Heart right ventricle (tissue), 16 donors: ENCODE data around the gene IQSEC1. TPM values are rescaled to one million over a fixed set of nuclear protein-coding genes. Genes with fewer than 3 reads are reported as not detected.

Experiments used
- ATAC-seq, 8 donors: fragments of 200-7000 bp; cut with Tn5 transposase; one replicate each; pipeline ENCODE4 v1.9.1; 2020; ENCODE audit warnings: mild to moderate bottlenecking in 8 of 8, moderate library complexity in 8 of 8, moderate number of reproducible peaks in 1 of 8
- DNase-seq, 2 donors: peaks; one replicate each; pipeline ENCODE4 v3.0.0-alpha.2; 2020
- H3K27ac ChIP-seq, 10 donors: fragments of 200-600 bp; sonication (generic) in 2 of 10; one replicate each; pipeline versions ENCODE4 v1.5.0 to v1.8.0; 2020 to 2022; ENCODE audit warnings: mild to moderate bottlenecking in 3 of 10
- H3K27me3 ChIP-seq, 7 donors: fragments of 200-600 bp; one replicate each; pipeline ENCODE4 v1.8.0; 2021 to 2022; ENCODE audit warnings: mild to moderate bottlenecking in 2 of 7
- H3K36me3 ChIP-seq, 9 donors: fragments of 200-600 bp; sonication (generic) in 1 of 9; one replicate each; pipeline versions ENCODE4 v1.5.0 to v1.8.0; 2020 to 2022; ENCODE audit warnings: mild to moderate bottlenecking in 2 of 9
- H3K4me1 ChIP-seq, 9 donors: fragments of 200-600 bp; sonication (generic) in 1 of 9; one replicate each; pipeline versions ENCODE4 v1.5.0 to v1.8.0; 2020 to 2022; ENCODE audit warnings: mild to moderate bottlenecking in 4 of 9
- H3K4me3 ChIP-seq, 10 donors: fragments of 200-600 bp; sonication (generic) in 2 of 10; one replicate each; pipeline versions ENCODE4 v1.5.0 to v1.8.0; 2020 to 2022; ENCODE audit warnings: mild to moderate bottlenecking in 7 of 10, moderate library complexity in 2 of 10
- H3K9me3 ChIP-seq, 11 donors: fragments of 200-600 bp in 10 of 11; sonication (generic) in 2 of 11; one replicate each; pipeline versions ENCODE4 v1.5.0 to v1.8.0; 2013 to 2022; ENCODE audit warnings: mild to moderate bottlenecking in 2 of 11, control low read depth in 1 of 11, moderate library complexity in 1 of 11
- WGBS, 2 donors: extraction: QIAGEN DNeasy Blood & Tissue Kit; methylation state at CpG; one replicate each; pipeline ENCODE4 v1.1.7; 2013; ENCODE audit warnings: inconsistent platforms in 1 of 2; 5-methylcytosine and 5-hydroxymethylcytosine counted together
- intact Hi-C, 10 donors: fragments of 100-400 bp; cut with DNase I; formaldehyde crosslinking; loops; one replicate each; pipeline versions ENCODE4 v1.11.1 to v1.14.2; 2022
- polyA plus RNA-seq, 2 donors: library from polyadenylated mRNA; stranded (reverse); fragments of 200-250 nt; gene quantifications; one replicate each; pipeline ENCODE4 v1.2.3, GENCODE V29; 2013
- total RNA-seq, 10 donors: library from RNA; stranded (reverse); fragmentation: NEBNext Ultra II Directional in 3 of 10; extraction: Animal tissue kit (Norgen Biotek cat#: 25700) in 3 of 10; gene quantifications; one replicate each; pipeline versions ENCODE4 v1.2.1 to v1.2.4, GENCODE V29; 2021 to 2023
- TF ChIP-seq, protein P1 (sequence below), 9 donors: fragments of 200-600 bp; sonication (generic) in 2 of 9; IDR thresholded peaks; one replicate each; pipeline versions ENCODE4 v1.5.0 to v1.8.0; 2021 to 2022; ENCODE audit warnings: antibody characterized with exemption in 9 of 9, mild to moderate bottlenecking in 5 of 9, moderate library complexity in 1 of 9
- donor health status: Arrhythmogenic right ventricular cardiomyopathy.
- donor health status: ischemic (EF 13 %, LVEDD 7.1; RV severe dilation, severe dysfunction).
- donor health status: healthy with polysubstance abuse.
- donor health status: DM: no; HTN: yes; CAD: no.
- donor health status: DM: no; HTN: no; CAD: no.
- donor health status: ischemic (EF 25% LVEDD 6.9; RV normal size, moderate dysfunction).
- donor health status: ischemic (EF 25% LVEDD 5.7; RV mildly dilated, moderate dysfunction).
- donor health status: healthy.
- donor health status: DM: yes; HTN: yes; CAD: no.
- donor health status: Ischemic cardiomyopathy.
- donor health status: ischemic (EF 35%, LVEDD 5.7; RV mildly dilated, moderate dysfunction).
- donor health status: nonischemic (EF 11% LVEDD 7.7; RV severe dilation, severe dysfunction).
- donor health status: DM: yes; HTN: yes; CAD: no.
- donor health status: PGD.
- donor health status: ischemic (EF 29% LVEDD 5.4; RV normal size, mild dysfunction).
- donor health status: nonischemic (EF 23%, LVEDD 6.1; RV moderate dilation, normal function).

IQSEC1 gene
- total and polyA plus RNA-seq, 12 donors: 13.1 to 73.9 (median 60.4) TPM

DNA sequence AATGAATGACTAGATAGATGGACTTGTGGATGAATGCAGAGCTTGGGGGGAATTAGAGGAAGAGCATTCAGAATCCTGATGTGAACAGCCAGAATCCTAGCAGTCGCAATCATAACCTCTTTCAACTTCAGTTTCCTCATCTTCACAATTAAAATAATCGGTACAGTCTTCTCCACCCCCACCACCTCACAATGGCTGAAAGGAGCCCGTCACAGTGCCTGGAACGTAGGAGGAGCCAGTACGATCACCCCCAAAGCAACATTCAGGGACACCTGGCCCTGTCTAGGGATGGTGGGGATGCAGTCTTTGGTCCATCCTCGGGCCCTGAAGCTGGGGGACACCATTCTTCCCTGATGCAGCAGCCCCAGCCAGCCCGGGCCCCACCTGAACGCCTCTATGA lies 151.5 kb downstream of the IQSEC1 start:
- ATAC-seq: no peak

DNA sequence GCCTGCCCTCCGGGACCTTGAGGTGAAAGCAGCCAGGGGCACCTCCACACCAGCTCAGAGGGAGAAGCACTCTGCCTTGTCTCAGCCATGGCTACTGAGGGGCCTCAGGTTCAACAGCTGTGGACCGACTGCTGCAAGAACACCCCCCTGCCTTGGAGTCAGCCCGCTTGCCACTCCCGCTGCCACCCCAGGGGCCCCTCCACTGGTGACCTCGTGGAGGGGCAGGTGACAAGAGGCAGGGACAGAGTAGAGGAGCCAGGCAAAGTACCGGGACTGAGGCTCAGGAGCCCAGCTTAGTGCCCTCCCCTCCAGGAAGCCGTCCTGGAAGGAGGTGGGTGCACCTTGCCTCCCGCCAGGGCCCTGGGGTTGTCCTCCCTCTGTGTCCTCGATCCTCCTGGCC lies 152.3 kb downstream of the IQSEC1 start:
- TF ChIP-seq, protein P1, sequence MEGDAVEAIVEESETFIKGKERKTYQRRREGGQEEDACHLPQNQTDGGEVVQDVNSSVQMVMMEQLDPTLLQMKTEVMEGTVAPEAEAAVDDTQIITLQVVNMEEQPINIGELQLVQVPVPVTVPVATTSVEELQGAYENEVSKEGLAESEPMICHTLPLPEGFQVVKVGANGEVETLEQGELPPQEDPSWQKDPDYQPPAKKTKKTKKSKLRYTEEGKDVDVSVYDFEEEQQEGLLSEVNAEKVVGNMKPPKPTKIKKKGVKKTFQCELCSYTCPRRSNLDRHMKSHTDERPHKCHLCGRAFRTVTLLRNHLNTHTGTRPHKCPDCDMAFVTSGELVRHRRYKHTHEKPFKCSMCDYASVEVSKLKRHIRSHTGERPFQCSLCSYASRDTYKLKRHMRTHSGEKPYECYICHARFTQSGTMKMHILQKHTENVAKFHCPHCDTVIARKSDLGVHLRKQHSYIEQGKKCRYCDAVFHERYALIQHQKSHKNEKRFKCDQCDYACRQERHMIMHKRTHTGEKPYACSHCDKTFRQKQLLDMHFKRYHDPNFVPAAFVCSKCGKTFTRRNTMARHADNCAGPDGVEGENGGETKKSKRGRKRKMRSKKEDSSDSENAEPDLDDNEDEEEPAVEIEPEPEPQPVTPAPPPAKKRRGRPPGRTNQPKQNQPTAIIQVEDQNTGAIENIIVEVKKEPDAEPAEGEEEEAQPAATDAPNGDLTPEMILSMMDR (IDR thresholded peaks at IDR 0.05): no peak
- ATAC-seq (no peak), DNase-seq (no peak)
- H3K9me3 ChIP-seq: no peaks in the 10 kb centered on the region
- no peaks in the 10 kb centered on the region for H3K27me3 ChIP-seq
- WGBS, 2 donors: 86 to 91% methylated on average over 9 of the region's 9 CpGs
- no peak overlapping the region for H3K27ac ChIP-seq
- peaks cover 18 to 52% (median 42%) of the 10 kb centered on the region in 9 donors for H3K4me1 ChIP-seq
- peaks cover 0 to 100% (median 55%) of the 10 kb centered on the region in 9 donors for H3K36me3 ChIP-seq
- intact Hi-C loops: loop anchor here in 1 of 10 donors (10.0 kb wide), 1 partner anchor 64 kb away; no protein-coding TSS in a partner anchor
- no peak overlapping the region for H3K4me3 ChIP-seq

More for the DNA sequence above, 151.5 kb downstream of the IQSEC1 start:
- no peak overlapping the region for H3K4me3 ChIP-seq
- WGBS, 2 donors: 84 to 89% methylated on average over 8 of the region's 8 CpGs
- H3K9me3 ChIP-seq: no peaks in the 10 kb centered on the region
- peaks cover 24 to 59% (median 48%) of the 10 kb centered on the region in 9 donors for H3K4me1 ChIP-seq
- peak overlapping the region in 4 of 10 donors; percentile 18 to 69 (median 58) for H3K27ac ChIP-seq
- no peak for DNase-seq
- H3K27me3 ChIP-seq: no peaks in the 10 kb centered on the region
- TF ChIP-seq, protein P1 (IDR thresholded peaks at IDR 0.05): no peak
- intact Hi-C loops: loop anchor here in 1 of 10 donors (10.0 kb wide), 1 partner anchor 63 kb away; no protein-coding TSS in a partner anchor
- H3K36me3 ChIP-seq: peaks cover 0 to 100% (median 50%) of the 10 kb centered on the region in 9 donors

DNA sequence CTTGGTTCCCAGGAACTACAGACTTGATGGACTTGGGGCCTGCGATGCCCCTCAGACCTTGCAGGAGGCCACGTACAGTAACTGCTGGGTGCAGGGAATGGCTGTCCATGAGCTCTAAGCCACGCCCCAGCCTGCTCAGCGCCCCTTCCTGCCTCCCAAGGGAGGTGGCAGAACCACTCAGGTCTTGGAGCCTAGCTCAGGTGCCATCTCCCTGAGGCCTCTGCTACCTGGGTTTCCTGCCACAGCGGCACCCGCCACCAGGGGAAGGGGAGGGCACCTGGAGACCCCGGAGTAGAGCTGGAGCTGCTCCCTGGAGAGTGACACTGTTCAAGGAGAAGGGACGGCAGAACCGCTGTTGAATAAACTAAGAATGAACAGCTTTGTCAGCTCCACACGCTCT lies 154.0 kb downstream of the IQSEC1 start:
- Histone ChIP-seq H3K4me3 (no peak overlapping the region), H3K4me1 (peaks cover 13 to 34% (median 25%) of the 10 kb centered on the region in 9 donors), H3K9me3 (no peaks in the 10 kb centered on the region), H3K27ac (no peak overlapping the region), H3K36me3 (peaks cover 0 to 100% (median 58%) of the 10 kb centered on the region in 9 donors), H3K27me3 (no peaks in the 10 kb centered on the region)
- DNase-seq (no peak), ATAC-seq (no peak)
- 86 to 88% methylated on average over 10 of the region's 10 CpGs for WGBS, 2 donors
- TF ChIP-seq, protein P1 (IDR thresholded peaks at IDR 0.05): no peak
- intact Hi-C loops: no loop called here

DNA sequence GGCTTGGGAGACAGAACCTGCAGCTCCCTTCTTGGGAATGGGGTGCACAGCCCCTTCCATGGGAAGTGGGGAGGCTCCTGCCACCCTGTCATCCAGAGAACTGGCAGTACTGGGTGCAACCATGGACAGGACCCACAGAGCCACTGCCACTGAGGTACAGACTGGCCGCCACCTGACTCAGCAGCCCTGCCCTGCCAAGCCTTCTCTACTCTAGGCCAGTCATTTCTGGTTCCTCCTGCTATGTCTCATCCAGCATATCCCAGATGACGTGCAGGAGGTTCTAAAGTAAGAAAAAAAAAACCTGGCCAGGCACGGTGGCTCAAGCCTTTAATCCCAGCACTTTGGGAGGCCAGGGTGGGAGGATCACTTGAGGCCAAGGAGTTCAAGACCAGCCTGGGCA lies 155.0 kb downstream of the IQSEC1 start:
- ATAC-seq (no peak), DNase-seq (no peak)
- H3K27ac ChIP-seq: no peak overlapping the region
- no peaks in the 10 kb centered on the region for H3K9me3 ChIP-seq
- H3K4me1 ChIP-seq: peaks cover 8 to 24% (median 16%) of the 10 kb centered on the region in 9 donors
- peaks cover 0 to 100% (median 60%) of the 10 kb centered on the region in 9 donors for H3K36me3 ChIP-seq
- TF ChIP-seq, protein P1 (IDR thresholded peaks at IDR 0.05): no peak
- 81 to 82% methylated on average over 3 of the region's 3 CpGs for WGBS, 2 donors
- H3K4me3 ChIP-seq: no peak overlapping the region
- intact Hi-C loops: no loop called here
- no peaks in the 10 kb centered on the region for H3K27me3 ChIP-seq
